WTC11 (cell line): Measurements from ENCODE around the gene VLDLR. TPM values are rescaled to one million over a fixed set of nuclear protein-coding genes. Genes with fewer than 3 reads are reported as not detected.

Experiments
- ATAC-seq: fragments of 200-7000 bp; cut with Tn5 transposase; 2 replicates; pipeline ENCODE4 v1.10.0; 2021; ENCODE audit warnings: mild to moderate bottlenecking, moderate library complexity
- CTCF ChIA-PET: fragments of 300-600 bp; sonication (Branson Sonifier 250); formaldehyde crosslinking; loops from one replicate; lab custom pipeline; 2021; ENCODE audit warnings: antibody characterized with exemption; lab: Charles Lee
- POLR2A ChIA-PET: fragments of 350-600 bp; sonication (Branson Sonifier 250); formaldehyde crosslinking; loops from one replicate; lab custom pipeline; 2021; ENCODE audit warnings: antibody characterized with exemption; lab: Charles Lee
- DNase-seq: peaks from one replicate; pipeline ENCODE4 v3.0.0; 2021; ENCODE audit warnings: low spot score
- H3K27ac Mint-ChIP-seq: 2 replicates; pipeline ENCODE4 v1.8.0; 2021; ENCODE audit warnings: mixed read lengths
- H3K27me3 Mint-ChIP-seq: 2 replicates; pipeline ENCODE4 v1.8.0; 2021; ENCODE audit warnings: low read depth, mild to moderate bottlenecking, moderate library complexity, mixed read lengths
- H3K36me3 Mint-ChIP-seq: 2 replicates; pipeline ENCODE4 v1.8.0; 2021; ENCODE audit warnings: mixed read lengths
- H3K4me1 Mint-ChIP-seq: 2 replicates; pipeline ENCODE4 v1.8.0; 2022; ENCODE audit warnings: mixed read lengths
- H3K4me3 Mint-ChIP-seq: 2 replicates; pipeline ENCODE4 v1.8.0; 2021; ENCODE audit warnings: mild to moderate bottlenecking, moderate library complexity, mixed read lengths
- H3K9me3 Mint-ChIP-seq: 2 replicates; pipeline ENCODE4 v1.8.0; 2021; ENCODE audit warnings: mixed read lengths
- AFF4 ChIP-seq: sonication (generic); formaldehyde crosslinking; IDR thresholded peaks from 2 replicates; pipeline ENCODE4 v1.8.1; 2023; ENCODE audit warnings: mild to moderate bottlenecking, missing genetic modification reagents, borderline replicate concordance
- ATF1 ChIP-seq: sonication (generic); formaldehyde crosslinking; IDR thresholded peaks from 2 replicates; pipeline ENCODE4 v1.8.1; 2023; ENCODE audit warnings: mild to moderate bottlenecking, moderate library complexity, missing genetic modification reagents
- CREB1 ChIP-seq: sonication (generic); formaldehyde crosslinking; IDR thresholded peaks from 2 replicates; pipeline ENCODE4 v1.8.0; 2023; ENCODE audit warnings: mild to moderate bottlenecking, missing genetic modification reagents
- E2F1 ChIP-seq: sonication (generic); formaldehyde crosslinking; IDR thresholded peaks from 2 replicates; pipeline ENCODE4 v1.8.0; 2022; ENCODE audit warnings: mild to moderate bottlenecking, missing genetic modification reagents
- FOXP1 ChIP-seq: sonication (generic); formaldehyde crosslinking; IDR thresholded peaks from 2 replicates; pipeline ENCODE4 v1.8.0; 2022; ENCODE audit warnings: missing genetic modification reagents, mild to moderate bottlenecking, moderate library complexity, borderline replicate concordance
- GABPB1 ChIP-seq: sonication (generic); formaldehyde crosslinking; IDR thresholded peaks from 2 replicates; pipeline ENCODE4 v1.8.1; 2023; ENCODE audit warnings: mild to moderate bottlenecking, missing genetic modification reagents
- GTF2I ChIP-seq: fragments of 250-450 bp; sonication (Bioruptor Pico); conservative IDR thresholded peaks from 2 replicates; pipeline ENCODE4 v1.4.0; 2021; ENCODE audit warnings: mild to moderate bottlenecking
- IRF1 ChIP-seq: sonication (generic); formaldehyde crosslinking; IDR thresholded peaks from 2 replicates; pipeline ENCODE4 v1.8.0; 2023; ENCODE audit warnings: missing genetic modification reagents
- MLX ChIP-seq: sonication (generic); formaldehyde crosslinking; IDR thresholded peaks from 2 replicates; pipeline ENCODE4 v1.8.1; 2023; ENCODE audit warnings: mild to moderate bottlenecking, missing genetic modification reagents, moderate library complexity
- NFATC4 ChIP-seq: fragments of 250-450 bp; sonication (Bioruptor Pico); IDR thresholded peaks from 2 replicates; pipeline ENCODE4 v1.9.0; 2021; ENCODE audit warnings: mild to moderate bottlenecking
- TCF7 ChIP-seq: sonication (generic); formaldehyde crosslinking; IDR thresholded peaks from 2 replicates; pipeline ENCODE4 v1.8.0; 2022; ENCODE audit warnings: mild to moderate bottlenecking, low read depth, missing genetic modification reagents, moderate library complexity
- ZMAT4 ChIP-seq: fragments of 250-450 bp; sonication (Bioruptor Pico); IDR thresholded peaks from 2 replicates; pipeline ENCODE4 v1.9.0; 2021; ENCODE audit warnings: mild to moderate bottlenecking
- ZNF138 ChIP-seq: sonication (generic); formaldehyde crosslinking; conservative IDR thresholded peaks from 2 replicates; pipeline ENCODE4 v1.8.1; 2022; ENCODE audit warnings: mild to moderate bottlenecking, moderate library complexity, missing genetic modification reagents
- ZNF281 ChIP-seq: sonication (generic); formaldehyde crosslinking; IDR thresholded peaks from 2 replicates; pipeline ENCODE4 v1.8.0; 2023; ENCODE audit warnings: mild to moderate bottlenecking, missing genetic modification reagents
- ZNF671 ChIP-seq: fragments of 250-450 bp; sonication (Bioruptor Pico); IDR thresholded peaks from 2 replicates; pipeline ENCODE4 v1.8.0; 2021; ENCODE audit warnings: mild to moderate bottlenecking
- total RNA-seq: library from RNA; stranded (reverse); gene quantifications from 3 replicates; pipeline ENCODE4 v1.2.3, GENCODE V29; 2021

VLDLR gene
- total RNA-seq, 1 experiment from 2014 or later: 40.8 TPM

- TF ChIP-seq E2F1: no peak
- TF ChIP-seq, all 79 proteins: peak for 0
These were observed 51.6 kb downstream of the VLDLR start (continued) for GRCh38 chr9:2673161-2673560.

- CTCF ChIA-PET: no interaction called here
- Mint-ChIP-seq H3K36me3 (no peaks in the 10 kb centered on the region), H3K27ac (no peak overlapping the region), H3K4me1 (peaks cover 24% of the 10 kb centered on the region), H3K9me3 (no peaks in the 10 kb centered on the region), H3K27me3 (no peaks in the 10 kb centered on the region), H3K4me3 (no peak overlapping the region)
- TF ChIP-seq ZNF281 (no peak), GABPB1 (CRISPR knock-in tag) (no peak), IRF1 (CRISPR knock-in tag) (no peak), ZMAT4 (no peak), AFF4 (no peak), FOXP1 (no peak), ATF1 (no peak), GTF2I (CRISPR knock-in tag) (no peak), ZNF671 (CRISPR knock-in tag) (no peak), CREB1 (no peak), TCF7 (CRISPR knock-in tag) (no peak), E2F1 (no peak), NFATC4 (CRISPR knock-in tag) (no peak), ZNF138 (CRISPR knock-in tag) (no peak), MLX (no peak)
- ATAC-seq (no peak), DNase-seq (no peak)
- POLR2A ChIA-PET: no interaction called here
These were observed 52.7 kb downstream of the VLDLR start for GRCh38 chr9:2674141-2674824.
